Measurements from ENCODE around the gene QPRT.
"Not testable (repeated sequence)": the region's sequence is repeated elsewhere in the genome, so short reads cannot be mapped to it uniquely, and the experiment has no call there.

Gene QPRT

DNA sequence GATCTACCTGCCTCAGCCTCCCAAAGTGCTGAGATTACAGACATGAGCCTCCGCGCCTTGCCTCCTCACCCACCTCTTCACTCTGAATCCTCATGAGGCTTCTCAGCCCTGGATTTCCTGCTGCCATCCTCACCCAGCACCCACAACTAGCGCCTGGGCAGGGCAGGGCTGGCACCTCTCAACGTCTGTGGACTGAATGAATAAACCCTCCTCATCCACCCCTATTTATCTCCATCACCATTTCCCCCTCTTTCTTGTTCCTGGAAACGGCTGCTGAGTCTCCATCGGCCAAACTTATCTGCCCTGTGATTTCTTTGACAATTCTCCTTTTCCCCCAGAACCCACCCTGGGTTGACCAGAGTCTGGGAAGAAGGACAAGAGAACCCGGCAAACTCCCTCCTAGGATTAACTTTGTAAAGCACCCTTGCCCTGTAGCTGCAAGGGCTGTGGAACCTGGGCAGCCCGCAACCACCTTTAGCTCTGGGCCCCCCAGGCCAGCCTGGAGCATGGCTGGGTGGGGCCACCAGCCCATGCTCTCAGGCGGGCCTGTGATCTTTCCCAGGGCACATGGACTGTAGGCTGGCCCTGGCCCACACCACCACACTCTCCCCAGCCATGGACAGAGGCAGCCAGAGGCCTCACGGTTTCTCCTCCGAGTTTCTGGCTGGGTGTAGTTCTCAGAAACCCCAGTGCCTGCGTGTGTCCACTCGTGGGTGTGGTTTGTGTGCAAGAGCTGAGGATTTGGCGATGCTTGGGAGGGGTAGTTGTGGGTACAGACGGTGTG, 13.5 kb upstream of the QPRT start:
- no peaks in the 10 kb centered on the region for H3K27me3 ChIP-seq (replicated peaks)
- H3K4me3 ChIP-seq (ENCODE audit: low read depth, low read length) = no peak overlapping the region
- in situ Hi-C loops (cut with HindIII; ENCODE audit: low pct_ligation_motif_present, low sequenced_read_pairs) = no loop called here
- no peak for DNase-seq
- H3K27ac ChIP-seq = no peak overlapping the region
- TF ChIP-seq, protein P1, sequence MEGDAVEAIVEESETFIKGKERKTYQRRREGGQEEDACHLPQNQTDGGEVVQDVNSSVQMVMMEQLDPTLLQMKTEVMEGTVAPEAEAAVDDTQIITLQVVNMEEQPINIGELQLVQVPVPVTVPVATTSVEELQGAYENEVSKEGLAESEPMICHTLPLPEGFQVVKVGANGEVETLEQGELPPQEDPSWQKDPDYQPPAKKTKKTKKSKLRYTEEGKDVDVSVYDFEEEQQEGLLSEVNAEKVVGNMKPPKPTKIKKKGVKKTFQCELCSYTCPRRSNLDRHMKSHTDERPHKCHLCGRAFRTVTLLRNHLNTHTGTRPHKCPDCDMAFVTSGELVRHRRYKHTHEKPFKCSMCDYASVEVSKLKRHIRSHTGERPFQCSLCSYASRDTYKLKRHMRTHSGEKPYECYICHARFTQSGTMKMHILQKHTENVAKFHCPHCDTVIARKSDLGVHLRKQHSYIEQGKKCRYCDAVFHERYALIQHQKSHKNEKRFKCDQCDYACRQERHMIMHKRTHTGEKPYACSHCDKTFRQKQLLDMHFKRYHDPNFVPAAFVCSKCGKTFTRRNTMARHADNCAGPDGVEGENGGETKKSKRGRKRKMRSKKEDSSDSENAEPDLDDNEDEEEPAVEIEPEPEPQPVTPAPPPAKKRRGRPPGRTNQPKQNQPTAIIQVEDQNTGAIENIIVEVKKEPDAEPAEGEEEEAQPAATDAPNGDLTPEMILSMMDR (IDR thresholded peaks at IDR 0.05; ENCODE audit: low read depth, low read length, missing control alignments) = no peak
- no peaks in the 10 kb centered on the region for H3K36me3 ChIP-seq (replicated peaks)

DNA sequence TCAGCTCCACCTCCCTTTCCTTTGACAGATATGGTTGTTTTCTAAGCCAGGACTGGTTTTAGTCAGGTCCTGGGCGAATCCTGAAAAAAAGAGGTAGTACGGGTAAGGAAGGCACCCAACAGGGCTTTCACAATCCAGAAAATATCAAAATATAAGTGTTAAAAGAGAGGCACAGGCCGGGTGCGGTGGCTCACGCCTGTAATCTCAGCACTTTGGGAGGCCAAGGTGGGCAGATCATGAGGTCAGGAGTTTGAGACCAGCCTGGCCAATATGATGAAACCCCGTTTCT, 11.7 kb upstream of the QPRT start:
- in situ Hi-C loops (cut with HindIII; ENCODE audit: low pct_ligation_motif_present, low sequenced_read_pairs); H3K4me3 ChIP-seq (ENCODE audit: low read depth, low read length); H3K36me3 ChIP-seq (replicated peaks); H3K27me3 ChIP-seq (replicated peaks); H3K27ac ChIP-seq; DNase-seq: not testable (repeated sequence)

DNA sequence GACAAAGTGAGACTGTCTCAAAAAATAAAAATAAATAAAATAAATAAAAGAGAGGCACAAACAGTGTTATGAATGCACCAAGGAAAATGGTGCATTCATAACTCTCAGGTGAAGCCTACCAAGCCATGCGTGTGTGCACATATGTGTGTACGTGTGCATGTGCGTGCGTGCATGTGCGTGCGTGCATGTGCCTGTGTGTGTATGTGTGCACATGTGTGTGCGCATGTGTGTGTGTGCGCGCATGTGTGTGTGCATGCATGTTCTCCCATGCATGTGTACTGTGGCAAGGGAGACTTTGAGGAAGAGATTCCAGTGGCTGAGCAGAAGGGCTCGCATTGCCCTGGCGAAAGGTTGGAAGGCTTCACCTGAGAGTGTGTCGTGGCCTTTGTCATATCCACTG, 11.2 kb upstream of the QPRT start:
- TF ChIP-seq, protein P1 (IDR thresholded peaks at IDR 0.05; ENCODE audit: low read depth, low read length, missing control alignments) = no peak
- Histone ChIP-seq H3K36me3 (replicated peaks) (no peaks in the 10 kb centered on the region), H3K4me3 (ENCODE audit: low read depth, low read length) (no peak overlapping the region), H3K27ac (no peak overlapping the region), H3K27me3 (replicated peaks) (no peaks in the 10 kb centered on the region)
- DNase-seq = no peak
- in situ Hi-C loops (cut with HindIII; ENCODE audit: low pct_ligation_motif_present, low sequenced_read_pairs) = no loop called here

DNA sequence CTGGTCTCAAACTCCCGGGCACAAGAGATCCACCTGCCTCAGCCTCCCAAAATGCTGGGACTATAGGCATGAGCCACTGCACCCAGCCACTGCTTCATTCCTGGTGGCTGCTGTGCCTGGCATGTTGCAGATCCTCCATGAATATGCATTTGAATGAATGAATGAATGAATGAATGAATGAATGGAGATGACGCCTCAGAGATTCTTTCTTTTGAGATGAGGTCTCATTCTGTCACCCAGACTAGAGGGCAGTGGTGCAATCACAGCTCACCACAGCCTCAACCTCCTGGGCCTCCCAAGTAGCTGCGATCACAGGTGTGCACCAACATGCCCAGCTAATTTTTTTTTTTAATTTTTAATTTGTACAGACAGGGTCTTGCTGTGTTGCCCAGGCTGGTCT, 10.7 kb upstream of the QPRT start:
- DNase-seq = no peak

DNA sequence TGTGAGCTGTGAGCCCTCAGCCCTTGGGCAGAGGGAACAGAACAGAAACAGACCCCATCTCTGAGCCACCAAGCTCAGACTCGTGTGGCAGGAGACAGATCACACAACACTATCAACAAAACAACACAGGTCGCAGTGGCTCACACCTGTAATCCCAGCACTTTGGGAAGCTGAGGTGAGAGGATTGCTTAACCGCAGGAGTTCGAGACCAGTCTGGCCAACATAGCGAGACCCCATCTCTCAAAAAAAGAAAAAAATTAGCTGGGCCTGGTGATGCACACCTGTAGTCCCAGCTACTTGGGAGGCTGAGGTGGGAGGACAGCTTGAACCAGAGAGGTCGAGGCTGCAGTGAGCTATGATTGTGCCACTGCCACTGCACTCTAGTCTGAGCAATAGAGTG, 5.5 kb upstream of the QPRT start:
- DNase-seq = no peak
- no peak overlapping the region for H3K27ac ChIP-seq
- H3K36me3 ChIP-seq (replicated peaks) = no peaks in the 10 kb centered on the region
- TF ChIP-seq, protein P1 (IDR thresholded peaks at IDR 0.05; ENCODE audit: low read depth, low read length, missing control alignments) = no peak
- in situ Hi-C loops (cut with HindIII; ENCODE audit: low pct_ligation_motif_present, low sequenced_read_pairs) = no loop called here
- H3K4me3 ChIP-seq (ENCODE audit: low read depth, low read length) = no peak overlapping the region
- no peaks in the 10 kb centered on the region for H3K27me3 ChIP-seq (replicated peaks)

More for the DNA sequence above, 10.7 kb upstream of the QPRT start:
- no peak overlapping the region for H3K4me3 ChIP-seq (ENCODE audit: low read depth, low read length)
- in situ Hi-C loops (cut with HindIII; ENCODE audit: low pct_ligation_motif_present, low sequenced_read_pairs) = no loop called here
- H3K27me3 ChIP-seq (replicated peaks) = no peaks in the 10 kb centered on the region
- no peaks in the 10 kb centered on the region for H3K36me3 ChIP-seq (replicated peaks)
- TF ChIP-seq, protein P1 (IDR thresholded peaks at IDR 0.05; ENCODE audit: low read depth, low read length, missing control alignments) = no peak
- H3K27ac ChIP-seq = no peak overlapping the region

DNA sequence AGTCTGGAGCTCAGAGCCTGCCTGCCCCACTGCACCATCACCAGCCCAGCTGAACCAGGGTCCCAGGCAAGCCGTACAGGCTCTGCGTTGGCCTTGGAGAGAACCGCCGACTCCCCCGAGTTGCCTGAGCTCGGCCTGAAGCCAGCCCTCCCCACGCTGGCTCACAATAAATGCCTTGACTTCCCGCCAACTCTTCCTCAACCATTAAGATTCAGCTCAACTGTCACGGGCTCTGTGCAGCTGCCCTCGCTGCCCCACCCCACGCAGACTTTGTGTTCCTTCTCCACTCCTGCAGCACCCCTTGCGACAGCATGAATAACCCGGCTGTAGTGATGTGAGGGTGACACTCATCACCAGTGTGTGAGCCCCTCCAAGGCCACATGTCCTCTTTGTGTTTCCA, 4.8 kb upstream of the QPRT start:
- in situ Hi-C loops (cut with HindIII; ENCODE audit: low pct_ligation_motif_present, low sequenced_read_pairs) = no loop called here
- Histone ChIP-seq H3K36me3 (replicated peaks) (no peaks in the 10 kb centered on the region), H3K27ac (no peak overlapping the region), H3K27me3 (replicated peaks) (no peaks in the 10 kb centered on the region), H3K4me3 (ENCODE audit: low read depth, low read length) (no peak overlapping the region)
- TF ChIP-seq, protein P1 (IDR thresholded peaks at IDR 0.05; ENCODE audit: low read depth, low read length, missing control alignments) = no peak
- no peak for DNase-seq
